ENCODE results near the gene RPS19.

DNA sequence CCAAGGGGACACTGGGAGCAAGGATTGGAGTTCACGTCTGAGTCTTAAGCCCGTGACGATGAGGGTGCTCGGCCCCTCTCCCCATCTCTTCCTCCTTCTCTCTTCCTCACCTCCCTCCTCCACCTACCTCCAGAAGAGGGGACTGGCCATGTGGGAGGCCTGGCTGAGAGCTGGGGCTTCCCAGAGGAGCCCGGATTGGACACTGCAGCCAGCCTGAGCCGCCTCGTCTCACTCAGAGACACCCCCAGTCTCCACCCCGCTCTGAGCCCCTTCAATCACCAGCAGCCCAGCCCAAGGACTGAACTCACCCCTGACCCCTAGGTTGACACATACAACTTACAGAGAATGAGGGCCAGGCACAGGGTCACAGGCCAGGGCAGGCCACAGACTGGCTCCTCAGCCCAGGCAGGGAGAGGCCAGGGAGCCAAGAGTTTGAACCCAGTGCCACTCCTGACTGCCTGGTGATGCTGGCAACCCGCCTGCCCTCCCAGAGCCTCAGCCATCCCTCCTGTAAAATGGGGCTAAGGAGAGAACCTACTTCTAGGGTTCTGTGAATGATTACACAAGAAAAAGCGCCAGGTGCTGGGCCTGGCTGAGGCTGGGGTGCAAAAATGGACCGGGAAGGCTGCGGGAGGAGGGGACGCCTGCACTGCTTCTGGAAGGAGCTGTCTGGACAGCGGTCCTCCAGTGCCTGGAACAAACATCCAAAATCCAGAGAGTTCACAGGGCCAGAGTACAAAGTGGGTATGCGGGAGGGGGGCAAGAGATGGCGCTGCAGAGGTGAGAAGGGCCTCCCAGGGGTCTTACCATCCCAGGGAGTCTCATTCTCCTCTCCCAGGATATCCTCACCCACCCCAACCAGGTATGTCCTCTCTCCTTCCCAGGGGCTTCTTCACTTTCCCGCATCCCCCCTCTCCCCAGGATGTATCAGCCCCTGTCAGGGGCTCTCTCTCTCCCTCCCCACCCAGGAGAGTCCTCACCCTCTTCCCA, 18.2 kb downstream of the RPS19 start:
- TF ChIP-seq, protein P1, sequence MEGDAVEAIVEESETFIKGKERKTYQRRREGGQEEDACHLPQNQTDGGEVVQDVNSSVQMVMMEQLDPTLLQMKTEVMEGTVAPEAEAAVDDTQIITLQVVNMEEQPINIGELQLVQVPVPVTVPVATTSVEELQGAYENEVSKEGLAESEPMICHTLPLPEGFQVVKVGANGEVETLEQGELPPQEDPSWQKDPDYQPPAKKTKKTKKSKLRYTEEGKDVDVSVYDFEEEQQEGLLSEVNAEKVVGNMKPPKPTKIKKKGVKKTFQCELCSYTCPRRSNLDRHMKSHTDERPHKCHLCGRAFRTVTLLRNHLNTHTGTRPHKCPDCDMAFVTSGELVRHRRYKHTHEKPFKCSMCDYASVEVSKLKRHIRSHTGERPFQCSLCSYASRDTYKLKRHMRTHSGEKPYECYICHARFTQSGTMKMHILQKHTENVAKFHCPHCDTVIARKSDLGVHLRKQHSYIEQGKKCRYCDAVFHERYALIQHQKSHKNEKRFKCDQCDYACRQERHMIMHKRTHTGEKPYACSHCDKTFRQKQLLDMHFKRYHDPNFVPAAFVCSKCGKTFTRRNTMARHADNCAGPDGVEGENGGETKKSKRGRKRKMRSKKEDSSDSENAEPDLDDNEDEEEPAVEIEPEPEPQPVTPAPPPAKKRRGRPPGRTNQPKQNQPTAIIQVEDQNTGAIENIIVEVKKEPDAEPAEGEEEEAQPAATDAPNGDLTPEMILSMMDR (conservative IDR thresholded peaks at IDR 0.05 in 1 of 2, IDR thresholded peaks at IDR 0.05 in 1 of 2; ENCODE audit: low read depth in 1 of 2, low read length in 2 of 2), result no peak
- no peak for TF ChIP-seq EZH2 (IDR thresholded peaks at IDR 0.05; ENCODE audit: low read length, missing control alignments)
